ENCODE data around the gene PPIF.

DNA sequence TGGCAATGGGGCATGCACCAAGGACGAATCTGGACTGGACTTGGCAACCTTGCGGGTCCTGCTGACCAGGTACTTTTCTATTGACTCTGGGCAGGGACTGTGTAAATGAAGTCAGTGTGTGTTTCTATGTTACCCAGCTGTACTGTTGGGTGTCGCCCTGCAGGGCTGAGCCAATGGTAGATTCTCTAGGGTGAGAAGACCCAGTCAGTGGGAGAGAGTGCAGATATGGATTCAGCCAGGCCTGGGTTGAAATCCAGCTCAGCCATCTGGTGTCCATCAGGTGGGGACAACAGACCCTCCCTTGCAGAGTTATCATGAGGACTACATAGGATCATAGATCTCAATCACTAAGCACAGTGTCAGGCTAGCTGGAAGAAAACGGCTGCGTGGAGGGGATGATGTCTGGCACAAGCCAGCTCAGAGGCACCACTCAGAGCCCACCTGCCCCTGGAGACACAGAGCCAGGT, 4.9 kb upstream of the PPIF start:
- TF ChIP-seq, protein P1, sequence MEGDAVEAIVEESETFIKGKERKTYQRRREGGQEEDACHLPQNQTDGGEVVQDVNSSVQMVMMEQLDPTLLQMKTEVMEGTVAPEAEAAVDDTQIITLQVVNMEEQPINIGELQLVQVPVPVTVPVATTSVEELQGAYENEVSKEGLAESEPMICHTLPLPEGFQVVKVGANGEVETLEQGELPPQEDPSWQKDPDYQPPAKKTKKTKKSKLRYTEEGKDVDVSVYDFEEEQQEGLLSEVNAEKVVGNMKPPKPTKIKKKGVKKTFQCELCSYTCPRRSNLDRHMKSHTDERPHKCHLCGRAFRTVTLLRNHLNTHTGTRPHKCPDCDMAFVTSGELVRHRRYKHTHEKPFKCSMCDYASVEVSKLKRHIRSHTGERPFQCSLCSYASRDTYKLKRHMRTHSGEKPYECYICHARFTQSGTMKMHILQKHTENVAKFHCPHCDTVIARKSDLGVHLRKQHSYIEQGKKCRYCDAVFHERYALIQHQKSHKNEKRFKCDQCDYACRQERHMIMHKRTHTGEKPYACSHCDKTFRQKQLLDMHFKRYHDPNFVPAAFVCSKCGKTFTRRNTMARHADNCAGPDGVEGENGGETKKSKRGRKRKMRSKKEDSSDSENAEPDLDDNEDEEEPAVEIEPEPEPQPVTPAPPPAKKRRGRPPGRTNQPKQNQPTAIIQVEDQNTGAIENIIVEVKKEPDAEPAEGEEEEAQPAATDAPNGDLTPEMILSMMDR (conservative IDR thresholded peaks at IDR 0.05; ENCODE audit: low read length), result no peak
- no peak for TF ChIP-seq EZH2phosphoT487 (IDR thresholded peaks at IDR 0.05; ENCODE audit: borderline replicate concordance, low read depth, low read length)
